HG03378 (cell line): ENCODE data around the gene RAB31.
"Not testable (repeated sequence)": the region's sequence is repeated elsewhere in the genome, so short reads cannot be mapped to it uniquely, and the experiment has no call there.

Experiments
- ATAC-seq: cut with Tn5 transposase; IDR thresholded peaks from one replicate; pipeline ENCODE4 v1.9.1; 2021; ENCODE audit warnings: mild to moderate bottlenecking, moderate library complexity; ENCODE audit not compliant: unreplicated experiment

Gene RAB31

GRCh38 chr18:9902264-9902663, 194.2 kb downstream of the RAB31 start:
- not testable (repeated sequence) for ATAC-seq

GRCh38 chr18:9902832-9903231, 194.7 kb downstream of the RAB31 start:
- ATAC-seq: no peak

- no peak for ATAC-seq
Observed at GRCh38 chr18:9905401-9905922, 197.4 kb downstream of the RAB31 start.

- no peak for ATAC-seq
Observed at GRCh38 chr18:9906481-9906880, 198.4 kb downstream of the RAB31 start.

GRCh38 chr18:9907867-9908266, 199.8 kb downstream of the RAB31 start:
- no peak for ATAC-seq

- ATAC-seq: no peak
Observed at GRCh38 chr18:9910071-9910470, 202.0 kb downstream of the RAB31 start.

GRCh38 chr18:9910661-9911060, 202.6 kb downstream of the RAB31 start:
- ATAC-seq: no peak

- no peak for ATAC-seq
Observed at GRCh38 chr18:9911226-9911625, 203.1 kb downstream of the RAB31 start.
